Ovary (tissue), 9 donors: ENCODE measurements around the gene GRID2. TPM values are rescaled to one million over a fixed set of nuclear protein-coding genes. Genes with fewer than 3 reads are reported as not detected.

Experiments
- DNase-seq, 5 donors: peaks; one replicate each; pipeline ENCODE4 v3.0.0-alpha.2; 2019 to 2020
- H3K27ac ChIP-seq, 2 donors: fragments of 200-600 bp; one replicate each; pipeline versions ENCODE4 v1.5.1 to v1.8.0; 2019 to 2022
- H3K27me3 ChIP-seq: fragments of 200-600 bp; one replicate; pipeline ENCODE4 v1.8.0; 2022
- H3K36me3 ChIP-seq: fragments of 200-600 bp; sonication (generic); one replicate; pipeline ENCODE4 v1.5.1; 2019
- H3K4me1 ChIP-seq: one replicate; pipeline ENCODE4 v1.8.1; 2013; ENCODE audit warnings: mild to moderate bottlenecking, moderate library complexity; ENCODE audit not compliant: insufficient read depth
- H3K4me3 ChIP-seq: fragments of 200-600 bp; sonication (generic); one replicate; pipeline ENCODE4 v1.5.1; 2017
- H3K9me3 ChIP-seq, 2 donors: fragments of 200-600 bp in 1 of 2; sonication (generic) in 1 of 2; one replicate each; pipeline versions ENCODE4 v1.5.1 to v1.8.1; 2013 to 2019; ENCODE audit warnings: mild to moderate bottlenecking in 1 of 2, moderate library complexity in 1 of 2
- CTCF ChIP-seq, 3 donors: fragments of 450-650 bp in 2 of 3; fragments of 200-600 bp in 1 of 3; IDR thresholded peaks; one replicate each; pipeline versions ENCODE4 v1.5.1 to v1.8.0; 2016 to 2022; ENCODE audit warnings: antibody characterized with exemption in 3 of 3, mild to moderate bottlenecking in 1 of 3
- EP300 ChIP-seq: sonication (generic); formaldehyde crosslinking; IDR thresholded peaks from one replicate; pipeline ENCODE4 v1.6.1; 2017; ENCODE audit warnings: antibody characterized with exemption
- POLR2A ChIP-seq: fragments of 450-650 bp; IDR thresholded peaks from one replicate; pipeline ENCODE4 v1.6.1; 2017; ENCODE audit warnings: antibody characterized with exemption, mild to moderate bottlenecking, moderate library complexity
- WGBS, 3 donors: extraction: QIAGEN DNeasy Blood & Tissue Kit in 1 of 3; methylation state at CpG; one replicate each; pipeline versions ENCODE4 v1.1.5 to v1.1.7; 2013 to 2017; 5-methylcytosine and 5-hydroxymethylcytosine counted together
- intact Hi-C, 4 donors: fragments of 100-400 bp; cut with DNase I; formaldehyde crosslinking; loops; one replicate each; pipeline versions ENCODE4 v1.11.0 to v1.15.1; 2022 to 2023
- polyA plus RNA-seq, 2 donors: library from polyadenylated mRNA; stranded (reverse); fragments of 200-250 nt in 1 of 2; fragments of 350-450 nt in 1 of 2; fragmentation: Illumina TruSeq in 1 of 2; extraction: RNeasy Lipid Tissue Mini Kit (QIAGEN cat#74804) in 1 of 2; gene quantifications; one replicate each; pipeline ENCODE4 v1.2.3, GENCODE V29; 2013 to 2014
- total RNA-seq, 7 donors: library from RNA; depleted of rRNA in 2 of 7; stranded (reverse); fragments of >200 nt in 2 of 7; fragmentation: NEBNext Ultra II Directional in 3 of 7; extraction: Animal tissue kit (Norgen Biotek cat#: 25700) in 3 of 7; gene quantifications; one replicate each; pipeline versions ENCODE4 v1.1.0 to v1.2.4, GENCODE V29; 2016 to 2023
- donor health status: DM: no; HTN: no; CAD: no; lungs with moderate emphysema.
- donor health status: DM: no; HTN: no; CAD: no.
- donor health status: Bipolar disorder and iron deficiency.
- donor health status: DM: yes; HTN: yes; CAD: no.
- donor health status: DM: no; HTN: no; CAD: no.
- donor health status: DM: yes; HTN: yes; CAD: no.

The GRID2 gene
- total and polyA plus RNA-seq, 9 donors, result 0.65 to 6.8 (median 2.6) TPM

GRCh38 chr4:93319041-93319440 is 1015.3 kb downstream of the GRID2 start:
- Histone ChIP-seq H3K4me1 (no peaks in the 10 kb centered on the region), H3K9me3 (no peaks in the 10 kb centered on the region), H3K27me3 (no peaks in the 10 kb centered on the region), H3K4me3 (no peak overlapping the region), H3K27ac (no peak overlapping the region), H3K36me3 (no peaks in the 10 kb centered on the region)
- intact Hi-C loops, result no loop called here
- TF ChIP-seq POLR2A (no peak), EP300 (no peak), CTCF (IDR thresholded peaks at IDR 0.05) (no peak)
- DNase-seq, result no peak
- WGBS, 3 donors, result 36 to 43% (median 36%) methylated on average over 1 of the region's 1 CpG

- Histone ChIP-seq H3K27me3 (no peaks in the 10 kb centered on the region), H3K9me3 (no peaks in the 10 kb centered on the region), H3K27ac (no peak overlapping the region), H3K4me1 (no peaks in the 10 kb centered on the region), H3K36me3 (no peaks in the 10 kb centered on the region), H3K4me3 (no peak overlapping the region)
- intact Hi-C loops, result no loop called here
- no peak for DNase-seq
- TF ChIP-seq EP300, result no peak
- TF ChIP-seq CTCF (IDR thresholded peaks at IDR 0.05), result no peak
These were observed 1016.6 kb downstream of the GRID2 start for GRCh38 chr4:93320356-93320755.

GRCh38 chr4:93327346-93327745 is 1023.6 kb downstream of the GRID2 start:
- Histone ChIP-seq H3K4me1 (no peaks in the 10 kb centered on the region), H3K27ac (no peak overlapping the region), H3K4me3 (no peak overlapping the region), H3K9me3 (no peaks in the 10 kb centered on the region), H3K36me3 (no peaks in the 10 kb centered on the region), H3K27me3 (no peaks in the 10 kb centered on the region)
- TF ChIP-seq CTCF (IDR thresholded peaks at IDR 0.05) (no peak), EP300 (no peak), POLR2A (no peak)
- intact Hi-C loops, result no loop called here
- no peak for DNase-seq

- Histone ChIP-seq H3K27me3 (no peaks in the 10 kb centered on the region), H3K4me1 (no peaks in the 10 kb centered on the region), H3K4me3 (no peak overlapping the region), H3K36me3 (no peaks in the 10 kb centered on the region), H3K9me3 (no peaks in the 10 kb centered on the region), H3K27ac (no peak overlapping the region)
- intact Hi-C loops, result no loop called here
- no peak for TF ChIP-seq EP300
- TF ChIP-seq CTCF (IDR thresholded peaks at IDR 0.05), result no peak
- TF ChIP-seq POLR2A, result no peak
- no peak for DNase-seq
- WGBS, 3 donors, result 59 to 62% (median 62%) methylated on average over 3 of the region's 3 CpGs
These were observed 1030.2 kb downstream of the GRID2 start for GRCh38 chr4:93334003-93334402.

GRCh38 chr4:93337196-93337595 is 1033.4 kb downstream of the GRID2 start:
- no peak for TF ChIP-seq POLR2A
- TF ChIP-seq EP300, result no peak
- TF ChIP-seq CTCF (IDR thresholded peaks at IDR 0.05), result no peak
- WGBS, 3 donors, result 90 to 91% (median 91%) methylated on average over 3 of the region's 3 CpGs
- Histone ChIP-seq H3K4me1 (no peaks in the 10 kb centered on the region), H3K36me3 (no peaks in the 10 kb centered on the region), H3K4me3 (no peak overlapping the region), H3K27ac (no peak overlapping the region), H3K9me3 (no peaks in the 10 kb centered on the region), H3K27me3 (no peaks in the 10 kb centered on the region)
- intact Hi-C loops, result no loop called here
- DNase-seq, result no peak
